ENCODE measurements around the gene ACAP1.

DNA sequence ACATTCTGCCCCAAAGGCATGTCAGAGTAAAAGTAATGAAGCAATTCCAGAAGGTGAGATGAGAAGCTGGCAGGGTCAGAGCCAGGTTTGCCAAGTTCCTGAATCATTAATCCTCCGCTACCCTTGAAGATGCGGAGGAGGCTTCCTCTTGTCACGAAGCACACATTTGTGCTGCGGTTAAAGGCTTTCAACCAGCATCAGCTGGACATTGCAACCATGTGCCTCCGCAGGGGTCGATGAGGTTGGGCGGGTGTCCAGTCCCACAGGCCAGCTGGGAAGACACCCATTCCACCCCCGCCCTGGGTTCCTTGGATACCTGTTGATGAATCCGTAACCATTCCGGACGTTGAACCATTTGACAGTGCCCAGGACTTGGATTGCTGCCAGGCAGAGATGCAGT lies 43.2 kb upstream of the ACAP1 start:
- TF ChIP-seq EP300 (IDR thresholded peaks at IDR 0.05) (no peak), POLR2A (IDR thresholded peaks at IDR 0.05) (no peak)
- TF ChIP-seq, protein P1, sequence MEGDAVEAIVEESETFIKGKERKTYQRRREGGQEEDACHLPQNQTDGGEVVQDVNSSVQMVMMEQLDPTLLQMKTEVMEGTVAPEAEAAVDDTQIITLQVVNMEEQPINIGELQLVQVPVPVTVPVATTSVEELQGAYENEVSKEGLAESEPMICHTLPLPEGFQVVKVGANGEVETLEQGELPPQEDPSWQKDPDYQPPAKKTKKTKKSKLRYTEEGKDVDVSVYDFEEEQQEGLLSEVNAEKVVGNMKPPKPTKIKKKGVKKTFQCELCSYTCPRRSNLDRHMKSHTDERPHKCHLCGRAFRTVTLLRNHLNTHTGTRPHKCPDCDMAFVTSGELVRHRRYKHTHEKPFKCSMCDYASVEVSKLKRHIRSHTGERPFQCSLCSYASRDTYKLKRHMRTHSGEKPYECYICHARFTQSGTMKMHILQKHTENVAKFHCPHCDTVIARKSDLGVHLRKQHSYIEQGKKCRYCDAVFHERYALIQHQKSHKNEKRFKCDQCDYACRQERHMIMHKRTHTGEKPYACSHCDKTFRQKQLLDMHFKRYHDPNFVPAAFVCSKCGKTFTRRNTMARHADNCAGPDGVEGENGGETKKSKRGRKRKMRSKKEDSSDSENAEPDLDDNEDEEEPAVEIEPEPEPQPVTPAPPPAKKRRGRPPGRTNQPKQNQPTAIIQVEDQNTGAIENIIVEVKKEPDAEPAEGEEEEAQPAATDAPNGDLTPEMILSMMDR (IDR thresholded peaks at IDR 0.05): no peak

Measured in stomach (tissue), 4 donors.